Large intestine (tissue), 3 donors: Measurements from ENCODE around the gene MEIS1. TPM values are rescaled to one million over a fixed set of nuclear protein-coding genes. Genes with fewer than 3 reads are reported as not detected.

Source experiments
- DNase-seq, 2 donors: peaks; one replicate each; pipeline versions ENCODE4 v3.0.0 to v3.0.0-alpha.2; 2013
- H3K27ac ChIP-seq: one replicate; pipeline ENCODE4 v1.5.1; 2013; ENCODE audit warnings: low read length
- H3K27me3 ChIP-seq: 2 replicates; pipeline ENCODE4 v1.6.1; 2013; ENCODE audit warnings: low read length; ENCODE audit not compliant: control insufficient read depth, insufficient read depth
- H3K36me3 ChIP-seq: 2 replicates; pipeline ENCODE4 v1.6.1; 2013; ENCODE audit warnings: low read length; ENCODE audit not compliant: control insufficient read depth, insufficient read depth
- H3K4me1 ChIP-seq: one replicate; pipeline ENCODE4 v1.6.1; 2013; ENCODE audit warnings: low read length; ENCODE audit not compliant: control insufficient read depth, insufficient read depth
- H3K4me3 ChIP-seq: one replicate; pipeline ENCODE4 v1.5.1; 2013; ENCODE audit warnings: low read length
- H3K9me3 ChIP-seq: one replicate; pipeline ENCODE4 v1.6.1; 2013; ENCODE audit warnings: mild to moderate bottlenecking, low read depth, low read length, moderate library complexity; ENCODE audit not compliant: control insufficient read depth
- WGBS: methylation state at CpG from one replicate; pipeline ENCODE4 v1.1.5; 2013; ENCODE audit warnings: low lambda C conversion rate; ENCODE audit not compliant: insufficient coverage; 5-methylcytosine and 5-hydroxymethylcytosine counted together
- polyA plus RNA-seq: library from polyadenylated mRNA; unstranded; fragments of 120-200 nt; gene quantifications from one replicate; pipeline ENCODE4 v1.2.1, GENCODE V29; 2013

Gene MEIS1
- polyA plus RNA-seq, 1 donor = 34.3 TPM

DNA sequence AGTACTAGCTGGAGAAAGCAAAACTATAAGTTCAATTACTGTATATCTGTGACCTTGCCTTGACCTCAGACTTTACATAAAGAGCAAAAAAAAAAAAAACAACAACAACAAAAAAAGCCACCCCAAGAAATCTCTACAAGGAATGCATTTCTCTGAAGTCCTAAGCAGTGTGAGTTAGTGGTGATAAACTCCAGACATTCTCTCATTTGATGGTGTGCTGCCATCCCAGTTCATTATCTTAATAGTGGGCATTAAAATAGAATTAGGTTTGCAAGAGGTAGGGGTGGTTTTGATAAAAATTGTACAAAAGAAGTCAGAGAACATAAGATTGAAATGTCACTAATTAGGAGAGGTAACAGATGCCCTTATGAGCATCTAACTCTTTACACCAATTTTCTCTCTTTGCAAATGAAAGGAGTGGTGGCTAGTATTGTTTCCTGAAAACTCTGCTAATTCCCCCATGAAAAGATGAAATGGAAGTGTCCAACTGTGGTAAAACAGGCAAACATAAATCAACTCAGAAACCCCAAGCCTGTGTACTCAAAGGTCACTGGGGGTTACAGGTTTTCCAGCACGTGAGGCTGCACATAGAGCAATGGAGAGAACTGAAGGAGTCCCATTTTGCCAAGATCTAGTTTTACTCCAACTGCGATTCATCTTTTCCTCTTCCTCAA, 131.9 kb downstream of the MEIS1 start:
- no peak overlapping the region for H3K4me3 ChIP-seq
- no peak for DNase-seq
- H3K4me1 ChIP-seq = peaks cover 19% of the 10 kb centered on the region
- no peaks in the 10 kb centered on the region for H3K9me3 ChIP-seq
- H3K27ac ChIP-seq = no peak overlapping the region
- WGBS = no CpG with 5 or more reads among the region's 2 CpGs
- H3K27me3 ChIP-seq = no peaks in the 10 kb centered on the region
- H3K36me3 ChIP-seq = peaks cover 5% of the 10 kb centered on the region

- Histone ChIP-seq H3K4me3 (no peak overlapping the region), H3K9me3 (no peaks in the 10 kb centered on the region), H3K4me1 (peaks cover 12% of the 10 kb centered on the region), H3K27me3 (no peaks in the 10 kb centered on the region), H3K27ac (no peak overlapping the region), H3K36me3 (peaks cover 7% of the 10 kb centered on the region)
- DNase-seq = peak in 1 of 2 donors; percentile 65
- 30% methylated on average over 2 of the region's 2 CpGs for WGBS
Observed at GRCh38 chr2:66567729-66568128, 132.8 kb downstream of the MEIS1 start.

GRCh38 chr2:66568650-66569300, 133.8 kb downstream of the MEIS1 start:
- H3K9me3 ChIP-seq = no peaks in the 10 kb centered on the region
- 80% methylated on average over 1 of the region's 4 CpGs for WGBS
- no peaks in the 10 kb centered on the region for H3K27me3 ChIP-seq
- peaks cover 7% of the 10 kb centered on the region for H3K36me3 ChIP-seq
- H3K4me1 ChIP-seq = peaks cover 12% of the 10 kb centered on the region
- no peak for DNase-seq
- peak overlapping the region; percentile 26 for H3K27ac ChIP-seq
- no peak overlapping the region for H3K4me3 ChIP-seq

DNA sequence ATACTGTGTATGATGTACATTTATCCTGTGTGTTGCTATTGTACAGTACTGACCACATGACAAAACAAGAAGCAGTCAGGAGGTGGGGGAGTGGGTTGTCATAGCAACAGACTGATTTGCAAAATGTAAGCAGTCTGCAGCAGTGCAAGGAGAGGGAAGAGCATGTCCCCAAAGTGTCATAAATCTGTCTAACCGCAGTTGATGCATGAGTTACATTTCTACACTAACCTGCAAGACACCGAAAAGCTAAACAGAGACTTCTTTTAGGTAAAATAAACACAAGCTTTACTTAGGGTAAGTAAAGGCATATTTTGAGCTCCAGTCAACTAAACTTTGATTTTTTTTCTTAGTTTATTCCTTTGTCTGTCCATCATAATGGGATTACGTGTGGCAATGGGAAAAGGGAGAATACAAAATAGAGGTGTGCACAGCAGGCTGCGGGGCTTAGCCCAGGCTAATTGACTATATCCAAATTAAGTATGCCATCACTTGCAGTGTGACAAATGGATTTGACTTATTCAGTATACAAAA, 134.5 kb downstream of the MEIS1 start:
- Histone ChIP-seq H3K27ac (peak overlapping the region; percentile 26), H3K4me3 (no peak overlapping the region), H3K36me3 (peaks cover 7% of the 10 kb centered on the region), H3K9me3 (no peaks in the 10 kb centered on the region), H3K27me3 (no peaks in the 10 kb centered on the region), H3K4me1 (peaks cover 9% of the 10 kb centered on the region)
- 100% methylated on average over 1 of the region's 4 CpGs for WGBS
- no peak for DNase-seq

- no peak for DNase-seq
- 100% methylated on average over 1 of the region's 2 CpGs for WGBS
- H3K36me3 ChIP-seq = peaks cover 7% of the 10 kb centered on the region
- no peak overlapping the region for H3K27ac ChIP-seq
- H3K9me3 ChIP-seq = no peaks in the 10 kb centered on the region
- peaks cover 9% of the 10 kb centered on the region for H3K4me1 ChIP-seq
- H3K27me3 ChIP-seq = no peaks in the 10 kb centered on the region
- no peak overlapping the region for H3K4me3 ChIP-seq
Observed at GRCh38 chr2:66569974-66570373, 135.0 kb downstream of the MEIS1 start.

GRCh38 chr2:66570471-66570870, 135.5 kb downstream of the MEIS1 start:
- H3K27me3 ChIP-seq = peaks cover 1% of the 10 kb centered on the region
- peaks cover 5% of the 10 kb centered on the region for H3K4me1 ChIP-seq
- no peak for DNase-seq
- H3K9me3 ChIP-seq = no peaks in the 10 kb centered on the region
- WGBS = no CpG with 5 or more reads among the region's 3 CpGs
- H3K27ac ChIP-seq = no peak overlapping the region
- H3K36me3 ChIP-seq = peaks cover 7% of the 10 kb centered on the region
- no peak overlapping the region for H3K4me3 ChIP-seq

DNA sequence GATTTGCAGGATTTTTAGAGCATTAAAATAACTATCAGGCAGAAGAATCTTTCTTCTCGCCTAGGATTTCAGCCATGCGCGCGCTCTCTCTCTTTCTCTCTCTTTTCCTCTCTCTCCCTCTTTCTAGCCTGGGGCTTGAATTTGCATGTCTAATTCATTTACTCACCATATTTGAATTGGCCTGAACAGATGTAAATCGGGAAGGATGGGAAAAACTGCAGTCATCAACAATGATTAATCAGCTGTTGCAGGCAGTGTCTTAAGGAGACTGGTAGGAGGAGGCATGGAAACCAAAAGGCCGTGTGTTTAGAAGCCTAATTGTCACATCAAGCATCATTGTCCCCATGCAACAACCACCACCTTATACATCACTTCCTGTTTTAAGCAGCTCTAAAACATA, 137.0 kb downstream of the MEIS1 start:
- Histone ChIP-seq H3K9me3 (peaks cover 5% of the 10 kb centered on the region), H3K27me3 (peaks cover 16% of the 10 kb centered on the region), H3K27ac (no peak overlapping the region), H3K4me3 (no peak overlapping the region), H3K36me3 (peaks cover 7% of the 10 kb centered on the region), H3K4me1 (peaks cover 19% of the 10 kb centered on the region)
- 100% methylated on average over 1 of the region's 6 CpGs for WGBS
- no peak for DNase-seq

DNA sequence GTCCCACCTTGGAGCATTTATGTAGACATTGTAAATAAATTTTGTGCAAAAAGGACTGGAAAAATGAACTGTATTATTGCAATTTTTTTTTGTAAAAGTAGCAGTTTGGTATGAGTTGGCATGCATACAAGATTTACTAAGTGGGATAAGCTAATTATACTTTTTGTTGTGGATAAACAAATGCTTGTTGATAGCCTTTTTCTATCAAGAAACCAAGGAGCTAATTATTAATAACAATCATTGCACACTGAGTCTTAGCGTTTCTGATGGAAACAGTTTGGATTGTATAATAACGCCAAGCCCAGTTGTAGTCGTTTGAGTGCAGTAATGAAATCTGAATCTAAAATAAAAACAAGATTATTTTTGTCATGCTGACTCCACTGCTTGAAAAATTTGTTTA, 137.5 kb downstream of the MEIS1 start:
- WGBS = 100% methylated on average over 1 of the region's 3 CpGs
- Histone ChIP-seq H3K27ac (no peak overlapping the region), H3K9me3 (peaks cover 5% of the 10 kb centered on the region), H3K4me1 (peaks cover 20% of the 10 kb centered on the region), H3K36me3 (peaks cover 7% of the 10 kb centered on the region), H3K27me3 (peaks cover 20% of the 10 kb centered on the region), H3K4me3 (no peak overlapping the region)
- DNase-seq = no peak

GRCh38 chr2:66573416-66573815, 138.5 kb downstream of the MEIS1 start:
- peaks cover 7% of the 10 kb centered on the region for H3K36me3 ChIP-seq
- no peak overlapping the region for H3K4me3 ChIP-seq
- H3K27ac ChIP-seq = peak overlapping the region; percentile 25
- peaks cover 31% of the 10 kb centered on the region for H3K27me3 ChIP-seq
- DNase-seq = no peak
- H3K9me3 ChIP-seq = peaks cover 7% of the 10 kb centered on the region
- no CpG with 5 or more reads among the region's 7 CpGs for WGBS
- H3K4me1 ChIP-seq = peaks cover 24% of the 10 kb centered on the region

- DNase-seq = no peak
- Histone ChIP-seq H3K9me3 (peaks cover 7% of the 10 kb centered on the region), H3K4me1 (peaks cover 24% of the 10 kb centered on the region), H3K27ac (peak overlapping the region; percentile 25), H3K27me3 (peaks cover 35% of the 10 kb centered on the region), H3K4me3 (no peak overlapping the region), H3K36me3 (peaks cover 3% of the 10 kb centered on the region)
- 43% methylated on average over 6 of the region's 8 CpGs for WGBS
Observed at GRCh38 chr2:66573821-66574233, 138.9 kb downstream of the MEIS1 start.
